Mesenchymal stem cell (in vitro differentiated cells and primary cell): ENCODE measurements around the gene CDR2L. TPM values are rescaled to one million over a fixed set of nuclear protein-coding genes. Genes with fewer than 3 reads are reported as not detected.

Source experiments
- DNase-seq: peaks from one replicate; pipeline ENCODE4 v3.0.0-alpha.2; 2013
- H2AFZ ChIP-seq: one replicate; pipeline ENCODE4 v1.6.1; 2013; ENCODE audit warnings: low read depth, mild to moderate bottlenecking, control low read depth, inconsistent platforms, low read length, moderate library complexity
- H2AK5ac ChIP-seq: 2 replicates; pipeline ENCODE4 v1.6.1; 2013; ENCODE audit warnings: low read length, moderate library complexity, mild to moderate bottlenecking, inconsistent platforms; ENCODE audit not compliant: severe bottlenecking
- H2BK120ac ChIP-seq: one replicate; pipeline ENCODE4 v1.6.1; 2013; ENCODE audit warnings: low read depth, mild to moderate bottlenecking, inconsistent platforms, low read length, moderate library complexity
- H2BK12ac ChIP-seq, 2 experiments: one replicate each; pipeline ENCODE4 v1.6.1; 2013; ENCODE audit warnings: inconsistent platforms in 2 of 2, low read length in 2 of 2, mild to moderate bottlenecking in 2 of 2, moderate library complexity in 2 of 2, control low read depth in 1 of 2
- H2BK15ac ChIP-seq: one replicate; pipeline ENCODE4 v1.6.1; 2013; ENCODE audit warnings: mild to moderate bottlenecking, low read depth, inconsistent platforms; ENCODE audit not compliant: poor library complexity, severe bottlenecking
- H2BK5ac ChIP-seq: 2 replicates; pipeline ENCODE4 v1.6.1; 2013; ENCODE audit warnings: low read depth, mild to moderate bottlenecking, low read length, control low read depth, inconsistent platforms; ENCODE audit not compliant: poor library complexity, severe bottlenecking
- H3K14ac ChIP-seq, 2 experiments: one replicate each; pipeline ENCODE4 v1.6.1; 2013; ENCODE audit warnings: inconsistent platforms in 2 of 2, low read length in 2 of 2, control low read depth in 1 of 2, mild to moderate bottlenecking in 1 of 2, moderate library complexity in 1 of 2
- H3K18ac ChIP-seq, 2 experiments: one replicate each; pipeline ENCODE4 v1.6.1; 2013; ENCODE audit warnings: inconsistent platforms in 2 of 2, low read length in 2 of 2, control low read depth in 1 of 2, low read depth in 1 of 2, mild to moderate bottlenecking in 1 of 2
- H3K23ac ChIP-seq, 2 experiments: one replicate each; pipeline ENCODE4 v1.6.1; 2013; ENCODE audit warnings: inconsistent platforms in 2 of 2, low read length in 2 of 2, mild to moderate bottlenecking in 2 of 2, moderate library complexity in 2 of 2, control low read depth in 1 of 2
- H3K27ac ChIP-seq: 2 replicates; pipeline ENCODE4 v1.5.1; 2013; ENCODE audit warnings: mild to moderate bottlenecking, moderate library complexity, low read length, control low read depth, inconsistent platforms; ENCODE audit not compliant: poor library complexity, severe bottlenecking
- H3K27me3 ChIP-seq, 2 experiments: 2 replicates each; pipeline versions ENCODE4 v1.6.1 to v1.7.0; 2013; ENCODE audit warnings: low read length in 2 of 2, mild to moderate bottlenecking in 2 of 2, moderate library complexity in 2 of 2, control low read depth in 1 of 2, inconsistent platforms in 1 of 2; ENCODE audit not compliant: control insufficient read depth in 1 of 2, insufficient read depth in 1 of 2
- H3K36me3 ChIP-seq, 2 experiments: 2 replicates each; pipeline versions ENCODE4 v1.6.1 to v1.7.0; 2013; ENCODE audit warnings: low read length in 2 of 2, control low read depth in 1 of 2, inconsistent platforms in 1 of 2, low read depth in 1 of 2, mild to moderate bottlenecking in 1 of 2; ENCODE audit not compliant: insufficient read depth in 2 of 2, control insufficient read depth in 1 of 2
- H3K4ac ChIP-seq, 2 experiments: one replicate each; pipeline ENCODE4 v1.6.1; 2013; ENCODE audit warnings: inconsistent platforms in 2 of 2, low read length in 2 of 2, mild to moderate bottlenecking in 2 of 2, moderate library complexity in 2 of 2, control low read depth in 1 of 2, low read depth in 1 of 2
- H3K4me1 ChIP-seq: 2 replicates; pipeline ENCODE4 v1.6.1; 2013; ENCODE audit warnings: low read depth, low read length, control low read depth; ENCODE audit not compliant: control insufficient read depth, insufficient read depth
- H3K4me2 ChIP-seq: 2 replicates; pipeline ENCODE4 v1.6.1; 2013; ENCODE audit warnings: low read length, mild to moderate bottlenecking, inconsistent platforms; ENCODE audit not compliant: poor library complexity, severe bottlenecking
- H3K4me3 ChIP-seq, 2 experiments: 2 replicates each; pipeline versions ENCODE4 v1.5.1 to v1.7.0; 2013; ENCODE audit warnings: low read length in 2 of 2, mild to moderate bottlenecking in 2 of 2, control low read depth in 1 of 2, low read depth in 1 of 2; ENCODE audit not compliant: insufficient read depth in 1 of 2
- H3K79me1 ChIP-seq: replicated peaks from 2 replicates; pipeline ENCODE4 v1.6.1; 2013; ENCODE audit warnings: mild to moderate bottlenecking, control low read depth, low read length, inconsistent platforms; ENCODE audit not compliant: poor library complexity, severe bottlenecking
- H3K9ac ChIP-seq: 2 replicates; pipeline ENCODE4 v1.7.0; 2013; ENCODE audit warnings: mild to moderate bottlenecking, low read length, moderate library complexity
- H3K9me3 ChIP-seq: 2 replicates; pipeline ENCODE4 v1.7.0; 2013; ENCODE audit warnings: mild to moderate bottlenecking, low read length; ENCODE audit not compliant: control insufficient read depth
- H4K8ac ChIP-seq: one replicate; pipeline ENCODE4 v1.6.1; 2013; ENCODE audit warnings: inconsistent platforms, mild to moderate bottlenecking, low read length, moderate library complexity
- H4K91ac ChIP-seq: one replicate; pipeline ENCODE4 v1.6.1; 2013; ENCODE audit warnings: mild to moderate bottlenecking, low read length, inconsistent platforms
- WGBS: methylation state at CpG from one replicate; pipeline ENCODE4 v1.1.7; 2013; ENCODE audit warnings: mixed read lengths; 5-methylcytosine and 5-hydroxymethylcytosine counted together
- polyA plus RNA-seq, 2 experiments: library from polyadenylated mRNA; stranded (reverse); fragments of 200-250 nt; gene quantifications; one replicate each; pipeline ENCODE4 v1.2.3, GENCODE V29; 2013

Gene CDR2L
- polyA plus RNA-seq (2013, experiment 1 of 2), result 30.2 TPM
- 29.7 TPM for polyA plus RNA-seq (2013, experiment 2 of 2)

GRCh38 chr17:74987418-74987908 is at the start of gene CDR2L:
TSS of gene CDR2L (plus strand) at chr17:74987632. CDS start at chr17:74988044, 412 bp downstream.
- Histone ChIP-seq H3K4ac (peak within 1 kb of the TSS in 1 of 2 experiments; percentile 81), H3K27ac (peak within 1 kb of the TSS; percentile 80), H3K14ac (peak within 1 kb of the TSS in 1 of 2 experiments; percentile 81), H3K9me3 (no peaks in the 10 kb centered on the region), H3K4me2 (peak within 1 kb of the TSS; percentile 81), H2BK15ac (peak within 1 kb of the TSS; percentile 90), H3K9ac (peak within 1 kb of the TSS; percentile 100), H2AK5ac (no peak within 1 kb of the TSS), H3K4me3 (peak within 1 kb of the TSS; percentile 80 to 95), H2AFZ (peak within 1 kb of the TSS; percentile 84), H2BK120ac (peak within 1 kb of the TSS; percentile 81), H4K91ac (peak within 1 kb of the TSS; percentile 97), H3K23ac (peak within 1 kb of the TSS in 1 of 2 experiments; percentile 48), H3K4me1 (peaks cover 26% of the 10 kb centered on the region), H2BK12ac (peak within 1 kb of the TSS in 1 of 2 experiments; percentile 29), H4K8ac (peak within 1 kb of the TSS; percentile 91), H3K79me1 (peaks cover 25% of the 10 kb centered on the region), H3K36me3 (peaks cover 0 to 6% of the 10 kb centered on the region in 2 experiments), H2BK5ac (peak within 1 kb of the TSS; percentile 66), H3K18ac (peak within 1 kb of the TSS; percentile 90 to 95), H3K27me3 (no peaks in the 10 kb centered on the region)
- DNase-seq, result peak; percentile 94
- under 1% methylated on average over 28 of the region's 51 CpGs for WGBS

DNA sequence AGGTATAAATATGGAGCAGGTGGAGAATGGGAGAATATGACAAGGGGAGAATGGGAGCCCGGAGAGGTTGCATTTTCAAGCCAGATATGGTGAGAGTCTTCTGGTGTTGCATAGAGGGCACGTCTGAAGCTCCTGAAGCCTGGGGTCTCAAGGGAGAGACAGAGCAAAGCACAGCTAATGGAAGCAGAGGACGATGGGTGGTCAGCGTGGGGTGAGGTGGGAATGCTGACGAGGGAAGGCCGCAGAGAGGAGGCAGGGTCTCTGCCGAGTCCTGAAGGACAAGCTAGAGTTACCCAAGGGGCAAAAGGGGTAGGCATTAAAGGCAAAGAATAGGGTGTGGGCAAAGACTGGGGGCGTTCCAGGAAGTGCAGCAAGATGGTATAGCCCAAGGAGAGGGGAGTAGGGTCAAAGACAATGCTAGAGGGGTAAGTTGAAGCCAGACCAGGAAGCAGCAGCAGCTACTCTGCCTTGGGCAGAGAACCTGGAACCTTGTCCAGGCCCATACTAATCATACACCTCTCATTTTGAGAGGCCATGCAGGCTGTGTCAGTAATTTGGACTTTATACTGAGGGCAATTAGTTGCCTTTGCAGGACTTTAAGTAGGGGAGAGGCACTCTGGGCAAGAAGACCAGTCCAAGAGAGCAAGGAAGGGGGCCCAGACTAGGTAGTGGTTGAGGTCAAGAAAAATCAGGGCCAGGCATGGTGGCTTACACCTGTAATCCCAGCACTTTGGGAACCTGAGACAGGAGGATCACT is 49.1 kb upstream of the CDR2L start:
- peaks cover 6% of the 10 kb centered on the region for H3K4me1 ChIP-seq
- H2AFZ ChIP-seq, result no peak overlapping the region
- H3K18ac ChIP-seq, result no peak overlapping the region
- no peak overlapping the region for H3K23ac ChIP-seq
- no peaks in the 10 kb centered on the region for H3K9me3 ChIP-seq
- H2BK120ac ChIP-seq, result no peak overlapping the region
- H3K27me3 ChIP-seq, result peaks cover 82 to 90% of the 10 kb centered on the region in 2 experiments
- H2AK5ac ChIP-seq, result no peak overlapping the region
- no peak overlapping the region for H3K9ac ChIP-seq
- H3K4me3 ChIP-seq, result no peak overlapping the region
- no peak overlapping the region for H2BK12ac ChIP-seq
- no peak overlapping the region for H2BK15ac ChIP-seq
- H3K79me1 ChIP-seq, result no peaks in the 10 kb centered on the region
- no peak overlapping the region for H3K27ac ChIP-seq
- H3K4ac ChIP-seq, result no peak overlapping the region
- no peak overlapping the region for H2BK5ac ChIP-seq
- H4K91ac ChIP-seq, result no peak overlapping the region
- WGBS, result 66% methylated on average over 8 of the region's 8 CpGs
- no peaks in the 10 kb centered on the region for H3K36me3 ChIP-seq
- no peak for DNase-seq
- no peak overlapping the region for H3K4me2 ChIP-seq
- no peak overlapping the region for H4K8ac ChIP-seq
- H3K14ac ChIP-seq, result no peak overlapping the region

DNA sequence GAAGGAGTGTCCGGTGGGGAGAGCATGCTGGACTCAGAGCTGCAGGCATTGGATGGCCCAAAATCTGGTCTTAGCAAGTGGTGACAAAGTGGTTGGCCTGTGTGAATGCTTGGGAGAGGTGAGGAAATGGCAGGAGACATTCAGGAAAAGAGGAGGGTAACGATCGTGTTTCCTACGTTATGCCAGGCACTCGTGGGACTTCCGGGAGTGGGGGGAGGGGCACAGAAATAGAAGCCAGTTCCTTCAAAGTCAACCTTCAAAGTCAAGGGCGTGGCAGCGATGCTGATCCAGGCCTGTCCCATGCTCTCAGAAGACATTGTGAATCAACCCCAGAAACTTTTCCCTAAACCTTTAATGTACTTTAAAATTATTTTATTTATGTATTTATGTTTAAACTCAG is 47.9 kb upstream of the CDR2L start:
- Histone ChIP-seq H4K91ac (no peak overlapping the region), H2BK15ac (no peak overlapping the region), H3K14ac (no peak overlapping the region), H4K8ac (no peak overlapping the region), H3K27me3 (peaks cover 81 to 89% of the 10 kb centered on the region in 2 experiments), H3K4me2 (no peak overlapping the region), H3K27ac (no peak overlapping the region), H2AK5ac (no peak overlapping the region), H3K4me1 (peaks cover 7% of the 10 kb centered on the region), H3K4me3 (no peak overlapping the region), H2BK120ac (no peak overlapping the region), H3K23ac (no peak overlapping the region), H3K79me1 (no peaks in the 10 kb centered on the region), H2AFZ (no peak overlapping the region), H3K9me3 (no peaks in the 10 kb centered on the region), H2BK5ac (no peak overlapping the region), H3K4ac (no peak overlapping the region), H2BK12ac (no peak overlapping the region), H3K9ac (no peak overlapping the region), H3K18ac (no peak overlapping the region), H3K36me3 (no peaks in the 10 kb centered on the region)
- WGBS, result 65% methylated on average over 6 of the region's 8 CpGs
- no peak for DNase-seq

DNA sequence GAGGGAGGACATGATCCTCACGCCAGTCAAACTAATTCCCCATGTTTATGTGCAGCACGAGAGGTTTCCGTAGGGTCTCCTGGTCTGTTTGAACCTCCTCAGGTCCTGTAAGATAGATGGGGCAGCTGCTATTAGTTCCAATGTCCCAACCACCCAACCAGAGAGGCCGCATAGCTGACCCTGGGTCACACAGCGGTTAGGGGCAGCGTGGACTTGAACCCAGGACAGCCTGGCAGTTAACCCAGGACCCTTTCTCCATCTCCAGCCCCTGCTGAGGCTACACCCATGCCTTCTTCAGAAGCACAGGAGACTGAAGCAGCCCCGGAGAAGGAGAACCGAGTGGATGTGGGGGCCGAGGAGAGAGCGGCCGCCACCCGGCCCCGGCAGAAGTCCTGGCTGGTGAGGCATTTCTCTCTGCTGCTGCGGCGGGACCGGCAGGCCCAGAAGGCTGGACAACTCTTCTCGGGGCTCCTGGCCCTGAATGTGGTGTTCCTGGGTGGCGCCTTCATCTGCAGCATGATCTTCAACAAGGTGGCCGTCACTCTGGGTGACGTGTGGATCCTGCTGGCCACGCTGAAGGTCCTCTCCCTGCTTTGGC is 46.2 kb upstream of the CDR2L start:
- H3K4ac ChIP-seq, result no peak overlapping the region
- H2AFZ ChIP-seq, result no peak overlapping the region
- no peaks in the 10 kb centered on the region for H3K36me3 ChIP-seq
- DNase-seq, result no peak
- no peak overlapping the region for H3K18ac ChIP-seq
- no peak overlapping the region for H3K23ac ChIP-seq
- H2BK15ac ChIP-seq, result no peak overlapping the region
- no peak overlapping the region for H2BK120ac ChIP-seq
- 85% methylated on average over 21 of the region's 21 CpGs for WGBS
- H2BK12ac ChIP-seq, result no peak overlapping the region
- H3K9ac ChIP-seq, result no peak overlapping the region
- H2AK5ac ChIP-seq, result no peak overlapping the region
- H3K27ac ChIP-seq, result no peak overlapping the region
- H3K79me1 ChIP-seq, result no peaks in the 10 kb centered on the region
- no peak overlapping the region for H2BK5ac ChIP-seq
- H4K8ac ChIP-seq, result no peak overlapping the region
- no peak overlapping the region for H3K14ac ChIP-seq
- H4K91ac ChIP-seq, result no peak overlapping the region
- peaks cover 2% of the 10 kb centered on the region for H3K4me1 ChIP-seq
- H3K9me3 ChIP-seq, result no peaks in the 10 kb centered on the region
- no peak overlapping the region for H3K4me2 ChIP-seq
- H3K4me3 ChIP-seq, result no peak overlapping the region
- peaks cover 72 to 86% of the 10 kb centered on the region in 2 experiments for H3K27me3 ChIP-seq
